Immature natural killer cell (primary cell): ENCODE data around the gene RRAD. TPM values are rescaled to one million over a fixed set of nuclear protein-coding genes. Genes with fewer than 3 reads are reported as not detected.
"Not testable (repeated sequence)": the region's sequence is repeated elsewhere in the genome, so short reads cannot be mapped to it uniquely, and the experiment has no call there.

Source experiments
- DNase-seq, 3 donors: peaks; one replicate each; pipeline ENCODE4 v3.0.0; 2022; ENCODE audit warnings: mixed read lengths in 1 of 3
- H3K27ac Mint-ChIP-seq, 6 donors: one replicate each; pipeline ENCODE4 v1.8.0; 2020; ENCODE audit warnings: mixed read lengths in 6 of 6, mild to moderate bottlenecking in 5 of 6, inconsistent platforms in 4 of 6, moderate library complexity in 3 of 6
- H3K27me3 Mint-ChIP-seq, 3 donors: one replicate each; pipeline ENCODE4 v1.8.0; 2020 to 2021; ENCODE audit warnings: low read depth in 3 of 3, mild to moderate bottlenecking in 3 of 3, mixed read lengths in 3 of 3, moderate library complexity in 3 of 3, inconsistent platforms in 1 of 3
- H3K36me3 Mint-ChIP-seq, 3 donors: one replicate each; pipeline ENCODE4 v1.8.0; 2020; ENCODE audit warnings: mixed read lengths in 3 of 3, inconsistent platforms in 2 of 3, mild to moderate bottlenecking in 2 of 3
- H3K4me1 Mint-ChIP-seq, 2 donors: one replicate each; pipeline ENCODE4 v1.8.0; 2020; ENCODE audit warnings: inconsistent platforms in 2 of 2, mild to moderate bottlenecking in 2 of 2, mixed read lengths in 2 of 2, moderate library complexity in 1 of 2
- H3K4me3 Mint-ChIP-seq, 5 donors: one replicate each; pipeline ENCODE4 v1.8.0; 2020; ENCODE audit warnings: mild to moderate bottlenecking in 5 of 5, mixed read lengths in 5 of 5, inconsistent platforms in 3 of 5, moderate library complexity in 3 of 5
- H3K9me3 Mint-ChIP-seq, 6 donors: one replicate each; pipeline ENCODE4 v1.8.0; 2020; ENCODE audit warnings: mild to moderate bottlenecking in 6 of 6, mixed read lengths in 6 of 6, inconsistent platforms in 4 of 6, moderate library complexity in 3 of 6
- polyA plus RNA-seq, 3 donors: library from polyadenylated mRNA; unstranded; fragments of 300-500 nt; fragmentation: Illumina TruSeq; gene quantifications; one replicate each; pipeline ENCODE4 v1.2.3, GENCODE V29; 2021

Gene RRAD
- polyA plus RNA-seq, 3 donors from 2014 or later: not detected

GRCh38 chr16:66935314-66936011, 10.1 kb upstream of the RRAD start, which contains the start of gene CES2:
CES2 (plus strand) TSS chr16:66935516; CDS start chr16:66935636, 120 bp downstream.
- Mint-ChIP-seq H3K4me3 (peak within 1 kb of the TSS; percentile 96 to 98 (median 97)), H3K27ac (peak within 1 kb of the TSS; percentile 96 to 98 (median 98)), H3K27me3 (peaks cover 9 to 19% (median 17%) of the 10 kb centered on the region in 3 donors), H3K36me3 (peaks cover 0 to 8% (median 4%) of the 10 kb centered on the region in 3 donors), H3K4me1 (peaks cover 52 to 56% of the 10 kb centered on the region in 2 donors), H3K9me3 (no peaks in the 10 kb centered on the region)
- DNase-seq: no peak

- H3K4me3 Mint-ChIP-seq: peak overlapping the region; percentile 96 to 98 (median 97)
- H3K4me1 Mint-ChIP-seq: peaks cover 52 to 56% of the 10 kb centered on the region in 2 donors
- H3K36me3 Mint-ChIP-seq, H3K9me3 Mint-ChIP-seq, DNase-seq: not testable (repeated sequence)
- peaks cover 9 to 19% (median 17%) of the 10 kb centered on the region in 3 donors for H3K27me3 Mint-ChIP-seq
- H3K27ac Mint-ChIP-seq: peak overlapping the region; percentile 96 to 98 (median 98)
These were observed 9.5 kb upstream of the RRAD start for GRCh38 chr16:66934839-66935313.

- Mint-ChIP-seq H3K4me3 (peak within 1 kb of the TSS; percentile 96 to 98 (median 97)), H3K4me1 (peaks cover 56% of the 10 kb centered on the region in 2 donors), H3K27ac (peak within 1 kb of the TSS; percentile 96 to 98 (median 98)), H3K9me3 (no peaks in the 10 kb centered on the region), H3K36me3 (peaks cover 0 to 8% (median 0%) of the 10 kb centered on the region in 3 donors), H3K27me3 (peaks cover 9 to 19% (median 17%) of the 10 kb centered on the region in 3 donors)
- DNase-seq: peak; percentile 88 to 92 (median 90)
These were observed 9.0 kb upstream of the RRAD start, which contains the start of gene CIAO2B for GRCh38 chr16:66934138-66934838. CIAO2B (minus strand) TSS chr16:66934402; CDS start chr16:66934364, 38 bp downstream.

- H3K36me3 Mint-ChIP-seq: peaks cover 0 to 8% (median 0%) of the 10 kb centered on the region in 3 donors
- no peaks in the 10 kb centered on the region for H3K9me3 Mint-ChIP-seq
- peaks cover 56% of the 10 kb centered on the region in 2 donors for H3K4me1 Mint-ChIP-seq
- peaks cover 9 to 19% (median 17%) of the 10 kb centered on the region in 3 donors for H3K27me3 Mint-ChIP-seq
- no peak for DNase-seq
- H3K4me3 Mint-ChIP-seq: peak overlapping the region; percentile 96 to 98 (median 97)
- H3K27ac Mint-ChIP-seq: peak overlapping the region; percentile 96 to 98 (median 98)
These were observed 8.4 kb upstream of the RRAD start for GRCh38 chr16:66933776-66934137.

- H3K4me1 Mint-ChIP-seq: peaks cover 48 to 49% of the 10 kb centered on the region in 2 donors
- H3K27ac Mint-ChIP-seq: peak overlapping the region; percentile 72 to 98 (median 98)
- peaks cover 9 to 19% (median 19%) of the 10 kb centered on the region in 3 donors for H3K27me3 Mint-ChIP-seq
- no peaks in the 10 kb centered on the region for H3K9me3 Mint-ChIP-seq
- peak overlapping the region; percentile 96 to 98 (median 97) for H3K4me3 Mint-ChIP-seq
- H3K36me3 Mint-ChIP-seq: peaks cover 0 to 8% (median 0%) of the 10 kb centered on the region in 3 donors
- no peak for DNase-seq
These were observed 6.7 kb upstream of the RRAD start for GRCh38 chr16:66932076-66932475.

GRCh38 chr16:66931665-66932064, 6.3 kb upstream of the RRAD start:
- no peak for DNase-seq
- Mint-ChIP-seq H3K27me3 (peaks cover 9 to 19% (median 19%) of the 10 kb centered on the region in 3 donors), H3K4me3 (peak overlapping the region in 1 of 5 donors; percentile 98), H3K36me3 (peaks cover 0 to 8% (median 0%) of the 10 kb centered on the region in 3 donors), H3K4me1 (peaks cover 45% of the 10 kb centered on the region in 2 donors), H3K27ac (peak overlapping the region in 3 of 6 donors; percentile 68 to 97 (median 72)), H3K9me3 (no peaks in the 10 kb centered on the region)

- Mint-ChIP-seq H3K36me3 (peaks cover 0 to 8% (median 0%) of the 10 kb centered on the region in 3 donors), H3K27ac (no peak overlapping the region), H3K4me1 (peaks cover 37% of the 10 kb centered on the region in 2 donors), H3K27me3 (peaks cover 11 to 24% (median 19%) of the 10 kb centered on the region in 3 donors), H3K4me3 (no peak overlapping the region), H3K9me3 (no peaks in the 10 kb centered on the region)
- DNase-seq: no peak
These were observed 4.9 kb upstream of the RRAD start for GRCh38 chr16:66930189-66930588.

GRCh38 chr16:66928702-66929388, 3.5 kb upstream of the RRAD start:
- H3K36me3 Mint-ChIP-seq: peaks cover 0 to 6% (median 0%) of the 10 kb centered on the region in 3 donors
- peak in 1 of 3 donors; percentile 26 for DNase-seq
- no peaks in the 10 kb centered on the region for H3K9me3 Mint-ChIP-seq
- peaks cover 24 to 29% of the 10 kb centered on the region in 2 donors for H3K4me1 Mint-ChIP-seq
- H3K27me3 Mint-ChIP-seq: peaks cover 5 to 12% (median 7%) of the 10 kb centered on the region in 3 donors
- no peak overlapping the region for H3K4me3 Mint-ChIP-seq
- H3K27ac Mint-ChIP-seq: no peak overlapping the region

GRCh38 chr16:66927918-66928649, 2.7 kb upstream of the RRAD start:
- H3K36me3 Mint-ChIP-seq: peaks cover 0 to 2% (median 0%) of the 10 kb centered on the region in 3 donors
- no peak overlapping the region for H3K4me3 Mint-ChIP-seq
- peak overlapping the region in 2 of 6 donors; percentile 26 to 61 for H3K27ac Mint-ChIP-seq
- peaks cover 16 to 22% of the 10 kb centered on the region in 2 donors for H3K4me1 Mint-ChIP-seq
- no peak for DNase-seq
- peaks cover 4 to 10% (median 6%) of the 10 kb centered on the region in 3 donors for H3K27me3 Mint-ChIP-seq
- H3K9me3 Mint-ChIP-seq: no peaks in the 10 kb centered on the region

GRCh38 chr16:66926961-66927436, 1.7 kb upstream of the RRAD start:
- no peak for DNase-seq
- Mint-ChIP-seq H3K36me3 (no peaks in the 10 kb centered on the region), H3K4me3 (no peak overlapping the region), H3K27ac (no peak overlapping the region), H3K4me1 (peaks cover 5 to 12% of the 10 kb centered on the region in 2 donors), H3K27me3 (peaks cover 1 to 10% (median 5%) of the 10 kb centered on the region in 3 donors), H3K9me3 (no peaks in the 10 kb centered on the region)

- Mint-ChIP-seq H3K4me3 (peak overlapping the region in 3 of 5 donors; percentile 74 to 85 (median 79)), H3K27ac (no peak overlapping the region), H3K36me3 (no peaks in the 10 kb centered on the region), H3K4me1 (peaks cover 0 to 12% of the 10 kb centered on the region in 2 donors), H3K9me3 (no peaks in the 10 kb centered on the region), H3K27me3 (peaks cover 1 to 11% (median 6%) of the 10 kb centered on the region in 3 donors)
- no peak for DNase-seq
These were observed 1.0 kb upstream of the RRAD start for GRCh38 chr16:66926171-66926947.
